Natural killer cell (primary cell): ENCODE data around the gene TMEM184A. TPM values are rescaled to one million over a fixed set of nuclear protein-coding genes. Genes with fewer than 3 reads are reported as not detected.

Experiments
- ATAC-seq, 3 donors: fragments of 150-1000 bp in 2 of 3; fragments of 200-7000 bp in 1 of 3; cut with Tn5 transposase; 1 replicate in 1 of 3; 2 replicates in 2 of 3; pipeline ENCODE4 v1.10.0; 2021; ENCODE audit warnings: mild to moderate bottlenecking in 2 of 3, moderate library complexity in 2 of 3
- DNase-seq, 2 donors: peaks; one replicate each; pipeline versions ENCODE4 v3.0.0 to v3.0.0-alpha.2; 2013 to 2021; ENCODE audit warnings: mixed read lengths in 1 of 2
- H3K27ac ChIP-seq: one replicate; pipeline ENCODE4 v1.5.1; 2013; ENCODE audit warnings: mild to moderate bottlenecking, low read length
- H3K27me3 ChIP-seq: one replicate; pipeline ENCODE4 v1.6.1; 2013; ENCODE audit warnings: low read length; ENCODE audit not compliant: control insufficient read depth, insufficient read depth
- H3K36me3 ChIP-seq: one replicate; pipeline ENCODE4 v1.6.1; 2013; ENCODE audit warnings: low read length; ENCODE audit not compliant: control insufficient read depth, insufficient read depth
- H3K4me1 ChIP-seq: one replicate; pipeline ENCODE4 v1.6.1; 2013; ENCODE audit warnings: low read length; ENCODE audit not compliant: control insufficient read depth, insufficient read depth
- H3K4me3 ChIP-seq: one replicate; pipeline ENCODE4 v1.5.1; 2013; ENCODE audit warnings: low read length
- H3K9me3 ChIP-seq: one replicate; pipeline ENCODE4 v1.6.1; 2013; ENCODE audit warnings: low read length; ENCODE audit not compliant: control insufficient read depth, insufficient read depth
- H3K27ac Mint-ChIP-seq, 2 donors: one replicate each; pipeline ENCODE4 v1.8.0; 2022; ENCODE audit warnings: mild to moderate bottlenecking in 2 of 2, mixed read lengths in 2 of 2, moderate library complexity in 1 of 2
- H3K27me3 Mint-ChIP-seq, 2 donors: one replicate each; pipeline ENCODE4 v1.8.0; 2022; ENCODE audit warnings: low read depth in 2 of 2, mixed read lengths in 2 of 2
- H3K36me3 Mint-ChIP-seq: one replicate; pipeline ENCODE4 v1.8.0; 2022; ENCODE audit warnings: mixed read lengths
- H3K4me1 Mint-ChIP-seq, 2 donors: one replicate each; pipeline ENCODE4 v1.8.0; 2022; ENCODE audit warnings: mixed read lengths in 2 of 2
- H3K4me3 Mint-ChIP-seq: one replicate; pipeline ENCODE4 v1.8.0; 2022; ENCODE audit warnings: mild to moderate bottlenecking, moderate library complexity, mixed read lengths
- H3K9me3 Mint-ChIP-seq, 2 donors: one replicate each; pipeline ENCODE4 v1.8.0; 2022; ENCODE audit warnings: mixed read lengths in 2 of 2
- WGBS: methylation state at CpG from one replicate; pipeline ENCODE4 v1.1.7; 2013; ENCODE audit warnings: missing lambda C conversion rate; ENCODE audit not compliant: insufficient coverage; 5-methylcytosine and 5-hydroxymethylcytosine counted together
- intact Hi-C: fragments of 100-400 bp; cut with micrococcal nuclease; formaldehyde crosslinking; loops from one replicate; pipeline ENCODE4 v1.14.2; 2022
- total RNA-seq, 4 donors: library from RNA; stranded (reverse); fragments of 120-200 nt in 1 of 4; gene quantifications; one replicate each; pipeline versions ENCODE4 v1.2.3 to v1.2.4, GENCODE V29; 2013 to 2022
- TF ChIP-seq, protein P1 (sequence below): fragments of 200-600 bp; IDR thresholded peaks from one replicate; pipeline ENCODE4 v1.8.0; 2022; ENCODE audit warnings: antibody characterized with exemption

Gene TMEM184A
- total RNA-seq, 3 donors from 2014 or later (not counting 1 experiment from before 2014, with no cell fraction given), result 0.14 TPM; not detected in 2

- H3K4me1 ChIP-seq, result no peaks in the 10 kb centered on the region
- no peaks in the 10 kb centered on the region for H3K9me3 Mint-ChIP-seq
- no peak overlapping the region for H3K27ac ChIP-seq
- H3K27ac Mint-ChIP-seq, result no peak overlapping the region
- TF ChIP-seq, protein P1, sequence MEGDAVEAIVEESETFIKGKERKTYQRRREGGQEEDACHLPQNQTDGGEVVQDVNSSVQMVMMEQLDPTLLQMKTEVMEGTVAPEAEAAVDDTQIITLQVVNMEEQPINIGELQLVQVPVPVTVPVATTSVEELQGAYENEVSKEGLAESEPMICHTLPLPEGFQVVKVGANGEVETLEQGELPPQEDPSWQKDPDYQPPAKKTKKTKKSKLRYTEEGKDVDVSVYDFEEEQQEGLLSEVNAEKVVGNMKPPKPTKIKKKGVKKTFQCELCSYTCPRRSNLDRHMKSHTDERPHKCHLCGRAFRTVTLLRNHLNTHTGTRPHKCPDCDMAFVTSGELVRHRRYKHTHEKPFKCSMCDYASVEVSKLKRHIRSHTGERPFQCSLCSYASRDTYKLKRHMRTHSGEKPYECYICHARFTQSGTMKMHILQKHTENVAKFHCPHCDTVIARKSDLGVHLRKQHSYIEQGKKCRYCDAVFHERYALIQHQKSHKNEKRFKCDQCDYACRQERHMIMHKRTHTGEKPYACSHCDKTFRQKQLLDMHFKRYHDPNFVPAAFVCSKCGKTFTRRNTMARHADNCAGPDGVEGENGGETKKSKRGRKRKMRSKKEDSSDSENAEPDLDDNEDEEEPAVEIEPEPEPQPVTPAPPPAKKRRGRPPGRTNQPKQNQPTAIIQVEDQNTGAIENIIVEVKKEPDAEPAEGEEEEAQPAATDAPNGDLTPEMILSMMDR, result no peak
- H3K9me3 ChIP-seq, result no peaks in the 10 kb centered on the region
- peaks cover 0 to 9% of the 10 kb centered on the region in 2 donors for H3K4me1 Mint-ChIP-seq
- 91% methylated on average over 41 of the region's 41 CpGs for WGBS
- peaks cover 10% of the 10 kb centered on the region for H3K36me3 ChIP-seq
- no peaks in the 10 kb centered on the region for H3K27me3 ChIP-seq
- H3K4me3 ChIP-seq, result no peak overlapping the region
- no peak for DNase-seq
- ATAC-seq, result no peak
- no peaks in the 10 kb centered on the region for H3K27me3 Mint-ChIP-seq
- no peak overlapping the region for H3K4me3 Mint-ChIP-seq
- no peaks in the 10 kb centered on the region for H3K36me3 Mint-ChIP-seq
- intact Hi-C loops, result no loop called here
Observed at GRCh38 chr7:1546909-1547776, 8.9 kb downstream of the TMEM184A start.

GRCh38 chr7:1546274-1546908 lies 9.6 kb downstream of the TMEM184A start:
- Histone ChIP-seq H3K4me1 (no peaks in the 10 kb centered on the region), H3K4me3 (no peak overlapping the region), H3K27ac (no peak overlapping the region), H3K9me3 (no peaks in the 10 kb centered on the region), H3K27me3 (no peaks in the 10 kb centered on the region), H3K36me3 (peaks cover 10% of the 10 kb centered on the region)
- peak in 1 of 3 donors; percentile 8 for ATAC-seq
- DNase-seq, result no peak
- Mint-ChIP-seq H3K36me3 (no peaks in the 10 kb centered on the region), H3K27ac (peak overlapping the region in 1 of 2 donors; percentile 33), H3K4me1 (peaks cover 0 to 9% of the 10 kb centered on the region in 2 donors), H3K4me3 (no peak overlapping the region), H3K9me3 (no peaks in the 10 kb centered on the region), H3K27me3 (no peaks in the 10 kb centered on the region)
- intact Hi-C loops, result no loop called here
- TF ChIP-seq, protein P1, result no peak
- WGBS, result 91% methylated on average over 28 of the region's 28 CpGs

DNA sequence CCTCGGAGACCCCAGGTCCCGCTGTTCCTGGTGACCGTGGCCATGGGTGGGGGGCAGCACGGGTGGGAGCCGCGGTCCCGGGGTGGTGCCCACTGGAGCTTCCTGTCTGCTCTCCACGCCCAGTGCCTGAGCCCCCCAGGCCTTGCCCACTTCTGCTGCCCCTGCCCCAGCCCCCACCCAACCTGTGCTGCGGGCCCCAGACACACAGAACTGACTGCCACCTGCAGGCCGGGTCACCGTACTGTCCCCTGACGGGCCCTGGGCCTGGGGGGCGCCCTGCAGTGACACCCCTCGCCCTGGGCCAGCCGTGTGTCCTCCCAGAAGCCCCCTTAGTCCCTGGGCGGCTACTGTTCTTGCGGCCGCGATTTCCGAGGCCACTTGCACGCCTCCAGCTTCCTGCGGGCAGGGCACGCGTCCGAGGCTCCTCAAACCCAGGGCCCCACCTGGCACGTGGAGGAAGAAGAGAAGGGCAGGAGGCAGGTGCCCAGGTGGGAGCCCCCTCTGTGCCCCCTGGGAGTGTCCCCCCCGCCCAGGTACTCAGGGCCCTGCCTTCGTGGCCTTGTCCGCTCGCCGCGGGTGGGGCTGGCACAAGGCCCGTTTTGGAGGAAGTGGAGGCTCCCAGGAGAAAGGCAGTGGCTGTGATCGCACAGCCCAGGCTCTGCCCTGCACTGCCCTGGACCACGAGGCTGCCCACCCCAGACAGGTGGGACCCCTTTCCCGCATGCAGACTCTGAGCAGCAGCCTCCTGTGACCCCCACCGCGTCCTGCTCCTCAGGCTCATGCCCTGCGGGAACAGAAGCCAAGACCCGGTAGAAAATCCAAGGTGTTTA lies 10.4 kb downstream of the TMEM184A start:
- H3K36me3 Mint-ChIP-seq, result no peaks in the 10 kb centered on the region

More for the DNA sequence above, 10.4 kb downstream of the TMEM184A start:
- Histone ChIP-seq H3K36me3 (peaks cover 16% of the 10 kb centered on the region), H3K4me1 (no peaks in the 10 kb centered on the region), H3K4me3 (no peak overlapping the region), H3K27me3 (no peaks in the 10 kb centered on the region), H3K9me3 (no peaks in the 10 kb centered on the region), H3K27ac (no peak overlapping the region)
- ATAC-seq (peak in 1 of 3 donors; percentile 11), DNase-seq (no peak)
- no peaks in the 10 kb centered on the region for H3K9me3 Mint-ChIP-seq
- H3K27me3 Mint-ChIP-seq, result no peaks in the 10 kb centered on the region
- WGBS, result 81% methylated on average over 40 of the region's 40 CpGs
- intact Hi-C loops, result no loop called here
- H3K4me3 Mint-ChIP-seq, result no peak overlapping the region
- TF ChIP-seq, protein P1, result no peak
- peaks cover 0 to 9% of the 10 kb centered on the region in 2 donors for H3K4me1 Mint-ChIP-seq
- H3K27ac Mint-ChIP-seq, result peak overlapping the region in 1 of 2 donors; percentile 33
